Esophagus (tissue), 2 donors: ENCODE measurements around the gene MUC6. TPM values are rescaled to one million over a fixed set of nuclear protein-coding genes. Genes with fewer than 3 reads are reported as not detected.

Experiments
- H3K27ac ChIP-seq, 2 donors: one replicate each; pipeline ENCODE4 v1.5.1; 2013; ENCODE audit warnings: low read depth in 2 of 2, mild to moderate bottlenecking in 2 of 2, inconsistent platforms in 1 of 2, low read length in 1 of 2, moderate library complexity in 1 of 2
- H3K27me3 ChIP-seq, 2 donors: one replicate each; pipeline ENCODE4 v1.6.1; 2013; ENCODE audit warnings: low read length in 2 of 2, control low read depth in 1 of 2, mild to moderate bottlenecking in 1 of 2; ENCODE audit not compliant: insufficient read depth in 2 of 2, control insufficient read depth in 1 of 2
- H3K36me3 ChIP-seq, 2 donors: one replicate each; pipeline ENCODE4 v1.6.1; 2013; ENCODE audit warnings: low read length in 1 of 2; ENCODE audit not compliant: control insufficient read depth in 2 of 2, insufficient read depth in 2 of 2
- H3K4me1 ChIP-seq, 2 donors: one replicate each; pipeline ENCODE4 v1.6.1; 2013; ENCODE audit warnings: low read length in 1 of 2; ENCODE audit not compliant: control insufficient read depth in 2 of 2, insufficient read depth in 2 of 2
- H3K4me3 ChIP-seq, 2 donors: one replicate each; pipeline ENCODE4 v1.5.1; 2013; ENCODE audit warnings: low read length in 2 of 2, mild to moderate bottlenecking in 2 of 2, low read depth in 1 of 2, moderate library complexity in 1 of 2
- H3K9me3 ChIP-seq, 2 donors: one replicate each; pipeline ENCODE4 v1.6.1; 2013; ENCODE audit warnings: mild to moderate bottlenecking in 2 of 2, low read depth in 1 of 2, low read length in 1 of 2, moderate library complexity in 1 of 2; ENCODE audit not compliant: control insufficient read depth in 2 of 2, insufficient read depth in 1 of 2
- WGBS, 2 donors: extraction: QIAGEN DNeasy Blood & Tissue Kit; methylation state at CpG; one replicate each; pipeline ENCODE4 v1.1.7; 2013; 5-methylcytosine and 5-hydroxymethylcytosine counted together
- polyA plus RNA-seq, 2 donors: library from polyadenylated mRNA; stranded (reverse); fragments of 200-250 nt; gene quantifications; one replicate each; pipeline ENCODE4 v1.2.3, GENCODE V29; 2013
- donor health status: healthy with polysubstance abuse.
- donor health status: Bipolar disorder and iron deficiency.

The MUC6 gene
- polyA plus RNA-seq, 2 donors = 0.26 to 0.46 TPM

DNA sequence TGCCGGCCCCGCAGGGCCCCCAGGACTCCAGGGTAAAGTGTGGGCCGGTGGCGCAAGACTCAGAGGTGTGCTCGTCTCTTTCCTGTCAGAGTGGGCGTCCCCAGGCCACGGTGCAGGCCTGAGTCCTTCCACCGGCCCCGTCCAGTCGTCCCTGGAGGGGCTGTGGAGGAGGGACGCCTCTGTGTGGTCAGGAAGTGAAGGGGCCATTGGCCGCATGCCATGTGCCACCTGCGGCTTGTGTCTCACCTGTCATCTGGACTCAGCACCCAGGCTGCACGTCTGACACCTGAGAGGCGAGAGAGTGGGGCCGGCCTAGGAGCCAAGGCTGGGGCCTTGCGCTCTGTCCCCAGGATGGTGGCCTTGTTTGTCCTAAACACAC is 25.2 kb downstream of the MUC6 start:
- Histone ChIP-seq H3K36me3 (peaks cover 4 to 47% of the 10 kb centered on the region in 2 donors), H3K27ac (no peak overlapping the region), H3K27me3 (no peaks in the 10 kb centered on the region), H3K4me3 (no peak overlapping the region), H3K4me1 (no peaks in the 10 kb centered on the region), H3K9me3 (no peaks in the 10 kb centered on the region)
- WGBS, 2 donors = 83 to 89% methylated on average over 17 of the region's 17 CpGs

DNA sequence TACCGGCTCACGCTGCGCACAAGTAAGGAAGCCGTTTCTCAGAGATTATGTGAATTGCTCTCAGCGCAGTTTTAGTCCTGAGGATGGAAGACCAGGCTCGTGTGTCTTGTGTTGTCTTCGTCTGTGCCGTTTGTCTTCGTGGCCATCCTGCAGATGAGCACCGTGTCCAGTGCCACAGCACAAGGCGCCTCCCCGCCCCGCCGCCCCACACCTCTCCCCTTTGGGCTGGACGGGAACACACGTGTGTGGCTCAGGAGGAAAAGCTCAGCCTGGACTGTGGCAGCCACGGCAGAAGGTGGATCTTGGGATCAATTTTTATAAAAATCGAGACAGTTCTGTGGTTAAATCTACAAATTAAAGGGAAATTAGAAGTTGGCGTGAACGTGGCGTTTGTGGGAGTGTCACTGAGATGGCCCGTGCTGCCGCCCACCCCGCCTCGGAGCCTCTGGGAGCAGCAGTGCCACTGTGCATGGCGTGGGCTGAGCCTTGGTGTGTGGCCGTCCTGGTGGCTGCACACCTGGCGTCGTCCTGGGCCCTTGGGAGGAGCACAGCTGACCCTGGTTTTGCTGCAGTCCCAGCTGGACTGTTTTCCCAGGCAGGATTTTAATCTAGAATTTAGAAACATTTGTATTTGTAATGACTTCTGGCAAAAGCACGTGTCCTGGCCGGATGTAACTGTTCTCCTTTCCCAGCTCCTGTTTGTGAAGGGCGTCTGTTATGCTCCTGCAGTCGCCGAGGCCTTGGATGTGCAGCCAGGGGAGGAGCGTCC is 25.8 kb downstream of the MUC6 start:
- Histone ChIP-seq H3K36me3 (peaks cover 4 to 51% of the 10 kb centered on the region in 2 donors), H3K27me3 (no peaks in the 10 kb centered on the region), H3K4me1 (no peaks in the 10 kb centered on the region), H3K27ac (no peak overlapping the region), H3K9me3 (no peaks in the 10 kb centered on the region), H3K4me3 (no peak overlapping the region)
- WGBS, 2 donors = 84 to 91% methylated on average over 35 of the region's 35 CpGs

DNA sequence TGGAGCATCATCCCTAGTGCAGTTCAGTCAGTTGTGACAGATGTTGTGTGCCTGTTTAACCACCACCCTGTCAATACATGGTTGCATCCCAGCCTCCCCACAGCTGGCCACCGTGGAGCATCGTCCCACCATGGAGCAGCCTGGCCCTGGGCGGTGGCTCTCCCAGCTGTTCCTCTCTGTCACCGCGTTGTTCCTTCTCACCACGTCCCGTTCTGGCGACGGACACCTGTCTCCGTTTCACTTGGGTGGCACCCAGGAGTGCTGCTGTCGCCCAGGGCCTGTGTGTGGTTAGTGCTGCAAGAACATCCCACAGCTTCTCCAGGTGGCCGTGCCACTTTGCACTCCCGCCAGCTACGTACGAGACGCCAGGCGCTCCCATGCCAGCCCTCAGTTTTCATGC is 26.5 kb downstream of the MUC6 start:
- H3K9me3 ChIP-seq = no peaks in the 10 kb centered on the region
- 87 to 92% methylated on average over 17 of the region's 17 CpGs for WGBS, 2 donors
- no peak overlapping the region for H3K27ac ChIP-seq
- H3K36me3 ChIP-seq = peaks cover 10 to 51% of the 10 kb centered on the region in 2 donors
- H3K27me3 ChIP-seq = no peaks in the 10 kb centered on the region
- no peak overlapping the region for H3K4me3 ChIP-seq
- H3K4me1 ChIP-seq = no peaks in the 10 kb centered on the region

DNA sequence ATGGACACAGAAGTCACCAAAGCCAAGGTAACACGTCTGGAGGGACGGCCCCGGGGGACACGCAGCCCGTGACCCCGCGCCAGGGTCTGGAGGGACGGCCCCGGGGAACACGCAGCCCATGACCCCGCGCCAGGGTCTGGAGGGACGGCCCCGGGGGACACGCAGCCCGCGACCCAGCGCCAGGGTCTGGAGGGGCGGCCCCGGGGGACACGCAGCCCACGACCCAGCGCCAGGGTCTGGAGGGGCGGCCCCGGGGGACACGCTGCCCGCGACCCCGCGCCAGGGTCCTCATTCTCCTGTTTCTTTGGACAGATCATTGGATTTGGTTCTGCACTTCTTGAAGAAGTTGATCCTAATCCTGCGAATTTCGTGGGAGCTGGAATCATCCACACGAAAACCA is 27.1 kb downstream of the MUC6 start:
- Histone ChIP-seq H3K4me3 (no peak overlapping the region), H3K27me3 (no peaks in the 10 kb centered on the region), H3K36me3 (peaks cover 10 to 53% of the 10 kb centered on the region in 2 donors), H3K27ac (no peak overlapping the region), H3K9me3 (no peaks in the 10 kb centered on the region), H3K4me1 (no peaks in the 10 kb centered on the region)
- 89 to 93% methylated on average over 33 of the region's 33 CpGs for WGBS, 2 donors

DNA sequence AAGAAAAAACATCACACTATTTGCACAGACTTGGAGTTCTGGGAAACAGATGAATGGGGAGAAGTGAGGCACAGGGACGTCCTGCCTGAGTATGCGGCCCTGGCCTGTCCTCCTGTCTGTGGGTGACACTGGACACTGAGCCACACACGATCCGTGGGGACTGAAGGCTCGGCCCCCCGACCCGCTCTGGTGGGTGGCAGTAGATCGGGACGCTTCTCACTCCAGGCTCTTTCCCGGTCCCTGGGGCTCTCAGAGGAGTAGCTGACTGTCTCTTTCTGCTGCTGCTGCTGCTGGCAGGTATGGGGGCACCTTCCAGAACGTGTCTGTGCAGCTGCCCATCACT is 27.7 kb downstream of the MUC6 start:
- H3K4me1 ChIP-seq = no peaks in the 10 kb centered on the region
- H3K9me3 ChIP-seq = no peaks in the 10 kb centered on the region
- H3K27ac ChIP-seq = no peak overlapping the region
- peaks cover 10 to 53% of the 10 kb centered on the region in 2 donors for H3K36me3 ChIP-seq
- 85 to 92% methylated on average over 11 of the region's 11 CpGs for WGBS, 2 donors
- no peak overlapping the region for H3K4me3 ChIP-seq
- no peaks in the 10 kb centered on the region for H3K27me3 ChIP-seq

DNA sequence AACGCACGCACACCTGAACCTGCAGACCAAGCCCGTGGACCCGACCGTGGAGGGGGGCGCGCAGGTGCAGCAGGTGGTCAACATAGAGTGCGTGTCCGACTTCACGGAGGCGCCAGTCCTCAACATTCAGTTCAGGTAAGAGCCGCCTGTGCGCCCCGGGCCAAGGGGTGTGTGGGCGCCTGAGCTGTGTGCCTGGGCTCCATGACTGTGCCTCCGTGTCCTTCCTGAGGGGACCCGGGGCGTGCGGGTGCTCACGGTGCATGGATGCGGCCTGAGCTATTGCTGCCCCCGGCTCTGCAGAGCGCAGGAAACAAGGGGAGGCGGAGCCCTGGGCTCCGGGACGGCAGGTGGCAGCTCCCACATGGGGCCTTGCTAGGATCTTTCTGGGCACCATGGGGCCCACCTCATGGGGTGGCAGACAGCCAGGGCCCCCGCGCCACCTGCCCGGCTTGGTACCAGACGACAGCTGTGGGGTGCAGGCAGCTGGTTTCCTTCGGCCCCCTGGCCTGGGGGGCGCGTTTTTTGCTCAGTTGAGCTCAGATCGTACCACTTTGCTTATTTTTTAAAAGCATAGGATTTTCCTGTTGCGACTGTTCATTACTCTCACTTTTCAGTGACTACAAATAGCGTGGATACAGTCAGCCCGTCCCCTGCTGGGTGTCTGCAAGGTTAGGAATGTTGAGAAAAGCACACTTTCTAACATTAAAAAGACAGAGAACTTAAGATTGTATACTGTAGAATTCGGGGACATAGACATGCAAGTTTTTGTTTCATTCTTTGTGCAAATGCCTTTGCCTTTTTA is 28.3 kb downstream of the MUC6 start:
- Histone ChIP-seq H3K9me3 (no peaks in the 10 kb centered on the region), H3K27ac (no peak overlapping the region), H3K4me1 (no peaks in the 10 kb centered on the region), H3K27me3 (no peaks in the 10 kb centered on the region), H3K4me3 (no peak overlapping the region), H3K36me3 (peaks cover 12 to 52% of the 10 kb centered on the region in 2 donors)
- WGBS, 2 donors = 91 to 92% methylated on average over 33 to 38 of the region's 38 CpGs

DNA sequence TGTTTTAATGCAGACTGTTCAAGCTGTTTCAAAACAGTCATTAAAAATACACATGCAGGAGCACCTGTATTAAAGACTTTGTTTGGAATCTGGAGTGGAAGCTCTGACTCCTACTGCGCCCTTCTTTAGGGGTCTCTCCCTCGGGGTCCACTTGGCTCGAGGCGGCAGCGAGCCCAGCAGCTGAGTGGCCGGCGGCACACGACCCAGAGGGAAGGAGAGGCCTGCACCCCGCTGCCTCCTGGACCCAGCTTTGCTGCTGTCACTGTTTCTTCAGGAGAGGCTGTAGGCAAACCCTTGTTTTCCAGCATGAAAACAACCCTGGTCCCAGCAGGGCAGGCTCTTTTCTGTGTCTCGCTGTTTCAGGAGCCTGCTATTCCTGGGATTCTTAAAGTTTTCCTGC is 29.2 kb downstream of the MUC6 start:
- Histone ChIP-seq H3K27me3 (no peaks in the 10 kb centered on the region), H3K36me3 (peaks cover 15 to 56% of the 10 kb centered on the region in 2 donors), H3K9me3 (no peaks in the 10 kb centered on the region), H3K27ac (no peak overlapping the region), H3K4me1 (no peaks in the 10 kb centered on the region), H3K4me3 (no peak overlapping the region)
- WGBS, 2 donors = 93 to 94% methylated on average over 7 to 10 of the region's 10 CpGs

DNA sequence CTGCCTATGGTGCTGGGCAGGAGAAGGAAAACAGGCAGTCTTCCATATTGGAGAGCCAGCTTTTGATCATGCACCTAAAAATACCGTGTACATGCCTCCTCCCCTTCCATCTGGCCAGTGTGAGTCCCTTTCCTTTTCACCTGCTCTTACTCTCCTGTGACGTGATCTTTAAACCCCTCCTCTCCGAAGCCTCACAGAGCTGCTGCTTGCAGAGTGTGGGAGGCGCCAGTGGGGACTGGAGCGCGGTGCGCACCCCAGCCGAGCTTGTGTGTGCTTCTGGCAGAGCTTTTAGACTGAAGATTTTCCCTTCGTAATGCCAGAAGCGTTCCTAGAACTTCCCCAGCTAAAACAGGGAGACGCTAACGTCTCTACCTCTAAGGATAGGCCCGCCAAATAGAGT is 29.8 kb downstream of the MUC6 start:
- no peaks in the 10 kb centered on the region for H3K9me3 ChIP-seq
- no peaks in the 10 kb centered on the region for H3K4me1 ChIP-seq
- no peak overlapping the region for H3K27ac ChIP-seq
- no peak overlapping the region for H3K4me3 ChIP-seq
- WGBS, 2 donors = 81 to 93% methylated on average over 13 of the region's 13 CpGs
- no peaks in the 10 kb centered on the region for H3K27me3 ChIP-seq
- peaks cover 19 to 56% of the 10 kb centered on the region in 2 donors for H3K36me3 ChIP-seq

DNA sequence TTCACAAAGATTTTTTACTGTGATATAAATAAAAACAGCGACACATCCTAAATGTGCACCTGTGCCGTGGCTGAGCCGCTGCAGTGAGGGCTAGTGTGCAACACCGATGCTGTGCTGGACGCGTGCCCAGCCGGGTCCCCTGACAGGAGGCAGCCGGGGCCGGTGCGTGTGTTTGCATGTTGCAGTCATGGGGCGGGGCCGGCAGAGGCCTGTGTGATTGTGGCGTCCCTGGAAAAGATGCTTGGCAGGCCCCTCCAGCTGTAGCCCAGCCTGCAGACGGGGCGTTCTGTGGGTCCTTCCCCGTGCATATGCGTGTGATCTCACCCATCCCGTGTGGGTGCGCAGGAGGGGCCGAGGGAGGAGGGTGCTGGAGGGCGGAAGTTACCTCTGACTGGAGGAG is 30.6 kb downstream of the MUC6 start:
- H3K9me3 ChIP-seq = no peaks in the 10 kb centered on the region
- H3K27me3 ChIP-seq = no peaks in the 10 kb centered on the region
- peaks cover 21 to 56% of the 10 kb centered on the region in 2 donors for H3K36me3 ChIP-seq
- no peak overlapping the region for H3K4me3 ChIP-seq
- no peaks in the 10 kb centered on the region for H3K4me1 ChIP-seq
- 52 to 59% methylated on average over 21 of the region's 21 CpGs for WGBS, 2 donors
- H3K27ac ChIP-seq = no peak overlapping the region
